ENCODE measurements around the gene LCK. TPM values are rescaled to one million over a fixed set of nuclear protein-coding genes. Genes with fewer than 3 reads are reported as not detected.

The LCK gene
- total RNA-seq, 1 experiment from 2014 or later: not detected

- in situ Hi-C loops (cut with HindIII; ENCODE audit: low pct_unique_long_range_greater_than_20kb, low sequenced_read_pairs): no loop called here
- DNase-seq (ENCODE audit: low read depth, low spot score): no peak
Observed at GRCh38 chr1:32299327-32299726, 48.3 kb downstream of the LCK start.

DNA sequence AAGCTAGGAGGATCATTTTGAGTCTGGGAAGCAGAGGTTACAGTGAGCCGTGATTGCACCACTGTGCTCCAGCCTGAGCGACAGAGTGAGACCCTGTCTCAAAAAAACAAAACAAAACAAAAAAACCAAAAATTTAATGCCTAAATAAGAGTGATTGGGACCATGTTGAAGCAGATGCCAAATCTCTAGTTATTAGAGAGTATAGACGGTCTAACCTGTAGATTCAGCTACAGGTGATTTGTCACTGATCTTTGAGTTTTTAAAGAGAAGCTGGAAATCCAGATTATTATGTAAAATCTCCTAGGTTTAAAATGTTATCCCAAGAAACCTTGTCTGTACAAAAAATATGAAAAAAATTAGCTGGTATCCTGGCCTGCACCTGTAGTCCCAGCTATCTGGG is 52.3 kb downstream of the LCK start:
- DNase-seq (ENCODE audit: low read depth, low spot score): no peak
- in situ Hi-C loops (cut with HindIII; ENCODE audit: low pct_unique_long_range_greater_than_20kb, low sequenced_read_pairs): no loop called here

GRCh38 chr1:32303997-32304622 is 53.0 kb downstream of the LCK start:
- DNase-seq (ENCODE audit: low read depth, low spot score): no peak
- in situ Hi-C loops (cut with HindIII; ENCODE audit: low pct_unique_long_range_greater_than_20kb, low sequenced_read_pairs): no loop called here

GRCh38 chr1:32305310-32305709 is 54.2 kb downstream of the LCK start:
- DNase-seq (ENCODE audit: low read depth, low spot score): no peak
- in situ Hi-C loops (cut with HindIII; ENCODE audit: low pct_unique_long_range_greater_than_20kb, low sequenced_read_pairs): no loop called here

GRCh38 chr1:32307324-32307723 is 56.3 kb downstream of the LCK start:
- DNase-seq (ENCODE audit: low read depth, low spot score): no peak
- in situ Hi-C loops (cut with HindIII; ENCODE audit: low pct_unique_long_range_greater_than_20kb, low sequenced_read_pairs): no loop called here

- in situ Hi-C loops (cut with HindIII; ENCODE audit: low pct_unique_long_range_greater_than_20kb, low sequenced_read_pairs): no loop called here
- DNase-seq (ENCODE audit: low read depth, low spot score): no peak
Observed at GRCh38 chr1:32309960-32310359, 58.9 kb downstream of the LCK start.

GRCh38 chr1:32311709-32312393 is 60.8 kb downstream of the LCK start:
- no peak for DNase-seq (ENCODE audit: low read depth, low spot score)
- in situ Hi-C loops (cut with HindIII; ENCODE audit: low pct_unique_long_range_greater_than_20kb, low sequenced_read_pairs): no loop called here

DNA sequence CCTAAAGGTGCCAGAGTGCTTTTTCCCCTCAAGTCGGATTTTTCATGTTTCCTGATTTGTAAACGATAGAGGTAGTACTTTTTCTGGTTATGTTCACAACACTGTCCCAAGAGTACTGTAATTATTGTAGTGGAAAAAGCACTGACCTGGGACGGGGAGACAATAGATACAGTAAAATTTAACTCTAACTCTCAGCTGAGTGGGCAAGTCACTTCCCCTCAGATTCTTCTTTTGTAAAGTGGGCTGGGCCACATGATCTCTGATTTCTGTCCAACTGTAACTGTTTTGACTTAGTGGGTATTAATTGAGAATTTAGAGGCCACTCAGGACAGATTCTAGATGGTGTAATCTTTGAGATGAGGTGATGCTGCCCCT is 65.8 kb downstream of the LCK start:
- in situ Hi-C loops (cut with HindIII; ENCODE audit: low pct_unique_long_range_greater_than_20kb, low sequenced_read_pairs): no loop called here
- DNase-seq (ENCODE audit: low read depth, low spot score): no peak

- no peak for DNase-seq (ENCODE audit: low read depth, low spot score)
- in situ Hi-C loops (cut with HindIII; ENCODE audit: low pct_unique_long_range_greater_than_20kb, low sequenced_read_pairs): no loop called here
Observed at GRCh38 chr1:32318127-32318869, 67.2 kb downstream of the LCK start.

DNA sequence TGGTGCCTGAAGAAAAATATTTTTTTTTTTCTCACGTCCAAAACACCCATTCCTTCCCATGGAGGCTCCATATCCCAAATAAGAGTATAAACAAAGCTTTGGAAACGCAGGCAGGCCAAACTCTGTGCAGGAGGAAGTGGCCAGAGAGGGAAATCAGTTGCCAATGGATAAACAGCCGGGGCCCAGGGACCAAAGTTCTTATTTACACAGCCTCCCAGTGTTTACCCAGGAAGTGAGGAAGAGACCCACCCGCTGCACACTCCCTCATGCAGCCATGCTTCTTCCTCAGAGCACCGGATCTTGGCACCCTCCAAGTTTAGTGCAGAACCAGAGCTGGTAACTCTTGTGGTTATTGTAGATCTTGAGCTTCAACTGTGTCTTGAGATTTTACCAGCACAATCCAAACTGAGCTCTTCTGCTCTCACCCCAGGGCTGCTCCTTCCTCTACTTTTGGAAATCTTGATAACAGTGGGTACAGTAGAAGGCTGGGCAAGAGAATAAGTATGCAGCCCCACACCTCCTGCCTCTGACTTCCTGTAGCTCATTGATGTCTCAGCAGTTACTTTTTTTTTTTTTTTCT is 70.7 kb downstream of the LCK start:
- DNase-seq (ENCODE audit: low read depth, low spot score): no peak
- in situ Hi-C loops (cut with HindIII; ENCODE audit: low pct_unique_long_range_greater_than_20kb, low sequenced_read_pairs): no loop called here

DNA sequence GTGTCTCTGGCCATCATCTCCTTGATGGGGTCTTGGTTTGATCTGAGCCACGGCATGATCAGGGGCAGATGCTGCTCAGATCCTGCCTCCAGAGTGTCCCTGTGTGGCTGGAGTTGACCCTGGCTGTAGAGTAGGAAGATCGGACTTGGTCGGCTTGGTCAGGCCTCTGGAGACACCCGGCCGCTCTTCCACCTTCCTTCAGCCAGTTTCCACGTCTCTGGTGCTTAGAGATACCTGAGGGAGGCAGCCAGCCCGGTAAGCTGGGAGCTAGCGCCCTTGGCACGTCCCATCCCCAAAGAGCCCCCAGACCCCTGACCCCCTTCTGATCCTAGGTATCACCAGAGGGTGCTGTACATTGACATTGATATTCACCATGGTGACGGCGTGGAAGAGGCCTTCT is 76.1 kb downstream of the LCK start:
- in situ Hi-C loops (cut with HindIII; ENCODE audit: low pct_unique_long_range_greater_than_20kb, low sequenced_read_pairs): no loop called here
- no peak for DNase-seq (ENCODE audit: low read depth, low spot score)

- in situ Hi-C loops (cut with HindIII; ENCODE audit: low pct_unique_long_range_greater_than_20kb, low sequenced_read_pairs): no loop called here
- no peak for DNase-seq (ENCODE audit: low read depth, low spot score)
Observed at GRCh38 chr1:32329931-32330466, 78.9 kb downstream of the LCK start.

DNA sequence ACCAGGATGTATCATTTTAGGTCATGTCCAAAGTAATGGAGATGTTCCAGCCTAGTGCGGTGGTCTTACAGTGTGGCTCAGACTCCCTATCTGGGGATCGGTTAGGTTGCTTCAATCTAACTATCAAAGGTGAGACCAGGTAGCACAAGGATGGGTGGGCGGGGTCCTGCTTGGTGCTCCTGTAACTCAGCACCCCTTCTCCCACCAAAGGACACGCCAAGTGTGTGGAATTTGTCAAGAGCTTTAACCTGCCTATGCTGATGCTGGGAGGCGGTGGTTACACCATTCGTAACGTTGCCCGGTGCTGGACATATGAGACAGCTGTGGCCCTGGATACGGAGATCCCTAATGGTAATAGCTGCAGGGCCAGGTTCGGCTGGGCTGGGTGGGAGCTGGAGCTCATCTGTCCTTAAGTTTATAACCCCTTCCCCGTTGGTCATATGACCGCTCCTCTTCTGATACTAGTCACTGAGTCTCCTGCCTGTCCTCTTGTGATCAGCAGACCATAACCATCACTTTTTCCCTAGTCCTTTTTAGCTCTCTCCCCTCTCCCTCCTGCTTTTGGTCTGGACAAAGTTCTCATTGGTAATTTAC is 79.6 kb downstream of the LCK start:
- DNase-seq (ENCODE audit: low read depth, low spot score): no peak
- in situ Hi-C loops (cut with HindIII; ENCODE audit: low pct_unique_long_range_greater_than_20kb, low sequenced_read_pairs): no loop called here

- in situ Hi-C loops (cut with HindIII; ENCODE audit: low pct_unique_long_range_greater_than_20kb, low sequenced_read_pairs): no loop called here
- DNase-seq (ENCODE audit: low read depth, low spot score): no peak
Observed at GRCh38 chr1:32331549-32331948, 80.5 kb downstream of the LCK start.

DNA sequence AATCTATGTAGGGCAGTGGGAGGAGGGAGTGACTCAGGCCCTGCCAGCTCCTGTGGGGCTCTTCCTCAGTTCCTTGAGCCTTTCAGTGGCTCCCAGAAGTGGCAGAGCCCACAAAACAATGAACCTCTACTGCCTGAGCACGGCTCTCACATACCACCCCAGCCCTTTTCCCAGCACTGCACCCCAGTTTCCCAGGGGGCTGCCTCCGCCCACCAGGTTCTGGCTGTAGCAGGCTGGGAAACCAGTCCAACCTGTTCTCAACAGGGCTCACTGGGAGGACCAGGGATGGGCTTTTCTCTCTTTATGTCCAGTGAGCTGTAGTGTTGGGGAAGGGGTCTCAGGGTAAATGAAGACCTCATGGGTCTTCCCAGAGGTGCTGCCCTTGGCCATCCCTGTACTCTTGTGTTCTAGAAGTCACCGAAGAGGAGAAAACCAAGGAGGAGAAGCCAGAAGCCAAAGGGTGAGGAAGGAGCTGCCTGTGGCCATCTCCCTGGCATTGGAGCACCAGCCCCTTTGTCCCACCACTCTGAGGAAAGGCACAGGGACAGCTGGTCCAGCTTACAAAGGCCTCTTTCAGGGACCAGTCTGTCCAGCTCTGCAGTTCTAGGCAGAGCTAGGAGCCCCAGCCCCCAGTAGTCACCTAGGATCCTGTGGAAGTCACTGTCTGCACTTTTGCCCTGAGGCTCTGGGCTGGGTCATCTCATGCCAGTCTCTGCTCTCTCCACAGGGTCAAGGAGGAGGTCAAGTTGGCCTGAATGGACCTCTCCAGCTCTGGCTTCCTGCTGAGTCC is 81.4 kb downstream of the LCK start:
- in situ Hi-C loops (cut with HindIII; ENCODE audit: low pct_unique_long_range_greater_than_20kb, low sequenced_read_pairs): no loop called here
- DNase-seq (ENCODE audit: low read depth, low spot score): no peak

GRCh38 chr1:32333251-32333963 is 82.3 kb downstream of the LCK start:
- DNase-seq (ENCODE audit: low read depth, low spot score): no peak
- in situ Hi-C loops (cut with HindIII; ENCODE audit: low pct_unique_long_range_greater_than_20kb, low sequenced_read_pairs): no loop called here

Measured in SK-MEL-5 (cell line).